ENCODE data around the gene PPARG.

DNA sequence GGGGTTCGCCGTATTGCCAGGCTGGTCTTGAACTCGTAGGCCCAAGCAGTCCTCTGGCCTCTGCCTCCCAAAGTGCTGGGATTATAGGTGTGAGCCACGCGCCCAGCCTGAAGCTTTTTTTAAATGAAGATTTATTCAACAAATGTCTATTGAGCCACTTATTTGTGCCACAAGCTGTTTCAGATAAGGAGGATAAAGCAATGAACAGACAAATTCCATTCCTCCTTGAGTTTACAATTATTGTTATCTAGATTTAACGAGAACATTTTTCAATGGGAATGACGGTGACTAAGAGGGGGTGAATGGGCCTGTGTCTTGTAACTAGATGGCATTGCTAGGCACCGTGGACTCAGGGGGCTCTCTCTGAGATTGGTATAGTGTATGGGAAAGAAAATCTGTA is 10.2 kb downstream of the PPARG start:
- TF ChIP-seq, protein P1, sequence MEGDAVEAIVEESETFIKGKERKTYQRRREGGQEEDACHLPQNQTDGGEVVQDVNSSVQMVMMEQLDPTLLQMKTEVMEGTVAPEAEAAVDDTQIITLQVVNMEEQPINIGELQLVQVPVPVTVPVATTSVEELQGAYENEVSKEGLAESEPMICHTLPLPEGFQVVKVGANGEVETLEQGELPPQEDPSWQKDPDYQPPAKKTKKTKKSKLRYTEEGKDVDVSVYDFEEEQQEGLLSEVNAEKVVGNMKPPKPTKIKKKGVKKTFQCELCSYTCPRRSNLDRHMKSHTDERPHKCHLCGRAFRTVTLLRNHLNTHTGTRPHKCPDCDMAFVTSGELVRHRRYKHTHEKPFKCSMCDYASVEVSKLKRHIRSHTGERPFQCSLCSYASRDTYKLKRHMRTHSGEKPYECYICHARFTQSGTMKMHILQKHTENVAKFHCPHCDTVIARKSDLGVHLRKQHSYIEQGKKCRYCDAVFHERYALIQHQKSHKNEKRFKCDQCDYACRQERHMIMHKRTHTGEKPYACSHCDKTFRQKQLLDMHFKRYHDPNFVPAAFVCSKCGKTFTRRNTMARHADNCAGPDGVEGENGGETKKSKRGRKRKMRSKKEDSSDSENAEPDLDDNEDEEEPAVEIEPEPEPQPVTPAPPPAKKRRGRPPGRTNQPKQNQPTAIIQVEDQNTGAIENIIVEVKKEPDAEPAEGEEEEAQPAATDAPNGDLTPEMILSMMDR (IDR thresholded peaks at IDR 0.05; ENCODE audit: borderline replicate concordance, extremely low read depth, low read length, poor library complexity, severe bottlenecking), result no peak
- no peak for TF ChIP-seq EZH2 (IDR thresholded peaks at IDR 0.05; ENCODE audit: borderline replicate concordance, low read depth, low read length, severe bottlenecking)
